WTC11 (cell line): ENCODE measurements around the gene SERPINA6. TPM values are rescaled to one million over a fixed set of nuclear protein-coding genes. Genes with fewer than 3 reads are reported as not detected.

Source experiments
- ATAC-seq: fragments of 200-7000 bp; cut with Tn5 transposase; 2 replicates; pipeline ENCODE4 v1.10.0; 2021; ENCODE audit warnings: mild to moderate bottlenecking, moderate library complexity
- CTCF ChIA-PET: fragments of 300-600 bp; sonication (Branson Sonifier 250); formaldehyde crosslinking; loops from one replicate; lab custom pipeline; 2021; ENCODE audit warnings: antibody characterized with exemption; lab: Charles Lee
- POLR2A ChIA-PET: fragments of 350-600 bp; sonication (Branson Sonifier 250); formaldehyde crosslinking; loops from one replicate; lab custom pipeline; 2021; ENCODE audit warnings: antibody characterized with exemption; lab: Charles Lee
- DNase-seq: peaks from one replicate; pipeline ENCODE4 v3.0.0; 2021; ENCODE audit warnings: low spot score
- H3K27ac Mint-ChIP-seq: 2 replicates; pipeline ENCODE4 v1.8.0; 2021; ENCODE audit warnings: mixed read lengths
- H3K27me3 Mint-ChIP-seq: 2 replicates; pipeline ENCODE4 v1.8.0; 2021; ENCODE audit warnings: low read depth, mild to moderate bottlenecking, moderate library complexity, mixed read lengths
- H3K36me3 Mint-ChIP-seq: 2 replicates; pipeline ENCODE4 v1.8.0; 2021; ENCODE audit warnings: mixed read lengths
- H3K4me1 Mint-ChIP-seq: 2 replicates; pipeline ENCODE4 v1.8.0; 2022; ENCODE audit warnings: mixed read lengths
- H3K4me3 Mint-ChIP-seq: 2 replicates; pipeline ENCODE4 v1.8.0; 2021; ENCODE audit warnings: mild to moderate bottlenecking, moderate library complexity, mixed read lengths
- H3K9me3 Mint-ChIP-seq: 2 replicates; pipeline ENCODE4 v1.8.0; 2021; ENCODE audit warnings: mixed read lengths
- ATF2 ChIP-seq: sonication (generic); formaldehyde crosslinking; IDR thresholded peaks from 2 replicates; pipeline ENCODE4 v1.8.1; 2022; ENCODE audit warnings: low read depth, missing genetic modification reagents, borderline replicate concordance
- ATF6 ChIP-seq: sonication (generic); formaldehyde crosslinking; IDR thresholded peaks from 2 replicates; pipeline ENCODE4 v1.8.1; 2023; ENCODE audit warnings: mild to moderate bottlenecking, missing genetic modification reagents
- EMX1 ChIP-seq: fragments of 250-450 bp; sonication (Bioruptor Pico); IDR thresholded peaks from 2 replicates; pipeline ENCODE4 v1.8.0; 2021; ENCODE audit warnings: mild to moderate bottlenecking
- GRHL2 ChIP-seq: fragments of 250-450 bp; sonication (Bioruptor Pico); IDR thresholded peaks from 2 replicates; pipeline ENCODE4 v1.8.0; 2022; ENCODE audit warnings: mild to moderate bottlenecking, moderate library complexity; ENCODE audit not compliant: insufficient replicate concordance, severe bottlenecking
- GTF2I ChIP-seq: fragments of 250-450 bp; sonication (Bioruptor Pico); conservative IDR thresholded peaks from 2 replicates; pipeline ENCODE4 v1.4.0; 2021; ENCODE audit warnings: mild to moderate bottlenecking
- IRF1 ChIP-seq: sonication (generic); formaldehyde crosslinking; IDR thresholded peaks from 2 replicates; pipeline ENCODE4 v1.8.0; 2023; ENCODE audit warnings: missing genetic modification reagents
- IRF2 ChIP-seq: sonication (generic); formaldehyde crosslinking; IDR thresholded peaks from 2 replicates; pipeline ENCODE4 v1.8.0; 2022; ENCODE audit warnings: low read depth, missing genetic modification reagents, borderline replicate concordance
- JAZF1 ChIP-seq: fragments of 250-450 bp; sonication (Bioruptor Pico); IDR thresholded peaks from 2 replicates; pipeline ENCODE4 v1.9.0; 2021; ENCODE audit warnings: moderate library complexity, mild to moderate bottlenecking, inconsistent platforms
- MXD4 ChIP-seq: fragments of 250-450 bp; sonication (Bioruptor Pico); IDR thresholded peaks from 2 replicates; pipeline ENCODE4 v1.8.0; 2021; ENCODE audit warnings: mild to moderate bottlenecking, moderate library complexity, borderline replicate concordance
- STAT6 ChIP-seq: sonication (generic); formaldehyde crosslinking; conservative IDR thresholded peaks from 2 replicates; pipeline ENCODE4 v1.8.1; 2023; ENCODE audit warnings: mild to moderate bottlenecking, low read depth, missing genetic modification reagents, moderate library complexity
- TEAD1 ChIP-seq: sonication (generic); formaldehyde crosslinking; IDR thresholded peaks from 2 replicates; pipeline ENCODE4 v1.8.0; 2022; ENCODE audit warnings: mild to moderate bottlenecking, missing genetic modification reagents
- ZBTB21 ChIP-seq: sonication (generic); formaldehyde crosslinking; IDR thresholded peaks from 2 replicates; pipeline ENCODE4 v1.8.1; 2023; ENCODE audit warnings: mild to moderate bottlenecking, missing genetic modification reagents, borderline replicate concordance
- ZNF281 ChIP-seq: sonication (generic); formaldehyde crosslinking; IDR thresholded peaks from 2 replicates; pipeline ENCODE4 v1.8.0; 2023; ENCODE audit warnings: mild to moderate bottlenecking, missing genetic modification reagents
- ZNF317 ChIP-seq: sonication (generic); formaldehyde crosslinking; IDR thresholded peaks from 2 replicates; pipeline ENCODE4 v1.8.1; 2023; ENCODE audit warnings: low read depth, mild to moderate bottlenecking, moderate library complexity, missing genetic modification reagents, borderline replicate concordance
- ZNF671 ChIP-seq: fragments of 250-450 bp; sonication (Bioruptor Pico); IDR thresholded peaks from 2 replicates; pipeline ENCODE4 v1.8.0; 2021; ENCODE audit warnings: mild to moderate bottlenecking
- ZSCAN18 ChIP-seq: fragments of 250-450 bp; sonication (Bioruptor Pico); IDR thresholded peaks from 2 replicates; pipeline ENCODE4 v2.1.2; 2022; ENCODE audit warnings: mild to moderate bottlenecking, moderate library complexity
- total RNA-seq: library from RNA; stranded (reverse); gene quantifications from 3 replicates; pipeline ENCODE4 v1.2.3, GENCODE V29; 2021
- TF ChIP-seq, protein P1 (sequence below): sonication (generic); formaldehyde crosslinking; IDR thresholded peaks from 2 replicates; pipeline ENCODE4 v1.8.0; 2022; ENCODE audit warnings: mild to moderate bottlenecking, missing genetic modification reagents
- TF ChIP-seq, protein P2 (sequence below): fragments of 250-450 bp; sonication (Bioruptor Pico); IDR thresholded peaks from 2 replicates; pipeline ENCODE4 v1.9.0; 2021; ENCODE audit warnings: moderate library complexity, mild to moderate bottlenecking, inconsistent platforms, borderline replicate concordance
- TF ChIP-seq, protein P3 (sequence below): sonication (generic); formaldehyde crosslinking; IDR thresholded peaks from 2 replicates; pipeline ENCODE4 v1.8.0; 2022; ENCODE audit warnings: missing genetic modification reagents

SERPINA6 gene
- total RNA-seq, 1 experiment from 2014 or later = 0.15 TPM

- Mint-ChIP-seq H3K4me1 (0 out of 2 replicates have a peak, but pooled peaks cover 3% of the 10 kb centered on the region), H3K9me3 (peaks cover 6% of the 10 kb centered on the region), H3K36me3 (no peaks in the 10 kb centered on the region), H3K27me3 (no peaks in the 10 kb centered on the region), H3K27ac (no peak overlapping the region; the same call in 1 of the 2 replicates), H3K4me3 (no peak overlapping the region)
- ATAC-seq (no peak), DNase-seq (no peak)
- TF ChIP-seq ZNF671 (CRISPR knock-in tag) (no peak), ZSCAN18 (CRISPR knock-in tag) (no peak), GRHL2 (no peak), EMX1 (CRISPR knock-in tag) (no peak), TEAD1 (CRISPR knock-in tag) (no peak), MXD4 (CRISPR knock-in tag) (no peak), ATF6 (CRISPR knock-in tag) (no peak), STAT6 (CRISPR knock-in tag) (no peak), ZBTB21 (CRISPR knock-in tag) (no peak), GTF2I (CRISPR knock-in tag) (no peak), IRF2 (no peak), ZNF281 (no peak), IRF1 (no peak), ZNF317 (no peak), JAZF1 (CRISPR knock-in tag) (no peak), ATF2 (CRISPR knock-in tag) (no peak)
- TF ChIP-seq, protein P1, sequence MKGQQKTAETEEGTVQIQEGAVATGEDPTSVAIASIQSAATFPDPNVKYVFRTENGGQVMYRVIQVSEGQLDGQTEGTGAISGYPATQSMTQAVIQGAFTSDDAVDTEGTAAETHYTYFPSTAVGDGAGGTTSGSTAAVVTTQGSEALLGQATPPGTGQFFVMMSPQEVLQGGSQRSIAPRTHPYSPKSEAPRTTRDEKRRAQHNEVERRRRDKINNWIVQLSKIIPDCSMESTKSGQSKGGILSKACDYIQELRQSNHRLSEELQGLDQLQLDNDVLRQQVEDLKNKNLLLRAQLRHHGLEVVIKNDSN = no peak
- TF ChIP-seq, protein P2, sequence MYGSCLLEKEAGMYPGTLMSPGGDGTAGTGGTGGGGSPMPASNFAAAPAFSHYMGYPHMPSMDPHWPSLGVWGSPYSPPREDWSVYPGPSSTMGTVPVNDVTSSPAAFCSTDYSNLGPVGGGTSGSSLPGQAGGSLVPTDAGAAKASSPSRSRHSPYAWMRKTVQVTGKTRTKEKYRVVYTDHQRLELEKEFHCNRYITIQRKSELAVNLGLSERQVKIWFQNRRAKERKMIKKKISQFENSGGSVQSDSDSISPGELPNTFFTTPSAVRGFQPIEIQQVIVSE (CRISPR knock-in tag) = no peak
- TF ChIP-seq, protein P3, sequence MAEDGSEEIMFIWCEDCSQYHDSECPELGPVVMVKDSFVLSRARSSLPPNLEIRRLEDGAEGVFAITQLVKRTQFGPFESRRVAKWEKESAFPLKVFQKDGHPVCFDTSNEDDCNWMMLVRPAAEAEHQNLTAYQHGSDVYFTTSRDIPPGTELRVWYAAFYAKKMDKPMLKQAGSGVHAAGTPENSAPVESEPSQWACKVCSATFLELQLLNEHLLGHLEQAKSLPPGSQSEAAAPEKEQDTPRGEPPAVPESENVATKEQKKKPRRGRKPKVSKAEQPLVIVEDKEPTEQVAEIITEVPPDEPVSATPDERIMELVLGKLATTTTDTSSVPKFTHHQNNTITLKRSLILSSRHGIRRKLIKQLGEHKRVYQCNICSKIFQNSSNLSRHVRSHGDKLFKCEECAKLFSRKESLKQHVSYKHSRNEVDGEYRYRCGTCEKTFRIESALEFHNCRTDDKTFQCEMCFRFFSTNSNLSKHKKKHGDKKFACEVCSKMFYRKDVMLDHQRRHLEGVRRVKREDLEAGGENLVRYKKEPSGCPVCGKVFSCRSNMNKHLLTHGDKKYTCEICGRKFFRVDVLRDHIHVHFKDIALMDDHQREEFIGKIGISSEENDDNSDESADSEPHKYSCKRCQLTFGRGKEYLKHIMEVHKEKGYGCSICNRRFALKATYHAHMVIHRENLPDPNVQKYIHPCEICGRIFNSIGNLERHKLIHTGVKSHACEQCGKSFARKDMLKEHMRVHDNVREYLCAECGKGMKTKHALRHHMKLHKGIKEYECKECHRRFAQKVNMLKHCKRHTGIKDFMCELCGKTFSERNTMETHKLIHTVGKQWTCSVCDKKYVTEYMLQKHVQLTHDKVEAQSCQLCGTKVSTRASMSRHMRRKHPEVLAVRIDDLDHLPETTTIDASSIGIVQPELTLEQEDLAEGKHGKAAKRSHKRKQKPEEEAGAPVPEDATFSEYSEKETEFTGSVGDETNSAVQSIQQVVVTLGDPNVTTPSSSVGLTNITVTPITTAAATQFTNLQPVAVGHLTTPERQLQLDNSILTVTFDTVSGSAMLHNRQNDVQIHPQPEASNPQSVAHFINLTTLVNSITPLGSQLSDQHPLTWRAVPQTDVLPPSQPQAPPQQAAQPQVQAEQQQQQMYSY (CRISPR knock-in tag) = no peak
- POLR2A ChIA-PET = no interaction called here
- CTCF ChIA-PET = no interaction called here
Measured at GRCh38 chr14:94291159-94291905, 31.8 kb downstream of the SERPINA6 start.
